ENCODE measurements around the gene DUSP2.

GRCh38 chr2:96167407-96168013 lies 22.3 kb upstream of the DUSP2 start:
- TF ChIP-seq, protein P1, sequence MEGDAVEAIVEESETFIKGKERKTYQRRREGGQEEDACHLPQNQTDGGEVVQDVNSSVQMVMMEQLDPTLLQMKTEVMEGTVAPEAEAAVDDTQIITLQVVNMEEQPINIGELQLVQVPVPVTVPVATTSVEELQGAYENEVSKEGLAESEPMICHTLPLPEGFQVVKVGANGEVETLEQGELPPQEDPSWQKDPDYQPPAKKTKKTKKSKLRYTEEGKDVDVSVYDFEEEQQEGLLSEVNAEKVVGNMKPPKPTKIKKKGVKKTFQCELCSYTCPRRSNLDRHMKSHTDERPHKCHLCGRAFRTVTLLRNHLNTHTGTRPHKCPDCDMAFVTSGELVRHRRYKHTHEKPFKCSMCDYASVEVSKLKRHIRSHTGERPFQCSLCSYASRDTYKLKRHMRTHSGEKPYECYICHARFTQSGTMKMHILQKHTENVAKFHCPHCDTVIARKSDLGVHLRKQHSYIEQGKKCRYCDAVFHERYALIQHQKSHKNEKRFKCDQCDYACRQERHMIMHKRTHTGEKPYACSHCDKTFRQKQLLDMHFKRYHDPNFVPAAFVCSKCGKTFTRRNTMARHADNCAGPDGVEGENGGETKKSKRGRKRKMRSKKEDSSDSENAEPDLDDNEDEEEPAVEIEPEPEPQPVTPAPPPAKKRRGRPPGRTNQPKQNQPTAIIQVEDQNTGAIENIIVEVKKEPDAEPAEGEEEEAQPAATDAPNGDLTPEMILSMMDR (IDR thresholded peaks at IDR 0.05), result no peak
- no peak for TF ChIP-seq ZFX (IDR thresholded peaks at IDR 0.05; ENCODE audit: borderline replicate concordance)
